NCI-H2029 treated with DMSO at 0.1 percent for 48 hours (cell line): ENCODE measurements around the gene ACVRL1.

Source experiments
- DNase-seq: peaks from one replicate; lab custom pipeline; 2025; lab: John Stamatoyannopoulos, UW

ACVRL1 gene

DNA sequence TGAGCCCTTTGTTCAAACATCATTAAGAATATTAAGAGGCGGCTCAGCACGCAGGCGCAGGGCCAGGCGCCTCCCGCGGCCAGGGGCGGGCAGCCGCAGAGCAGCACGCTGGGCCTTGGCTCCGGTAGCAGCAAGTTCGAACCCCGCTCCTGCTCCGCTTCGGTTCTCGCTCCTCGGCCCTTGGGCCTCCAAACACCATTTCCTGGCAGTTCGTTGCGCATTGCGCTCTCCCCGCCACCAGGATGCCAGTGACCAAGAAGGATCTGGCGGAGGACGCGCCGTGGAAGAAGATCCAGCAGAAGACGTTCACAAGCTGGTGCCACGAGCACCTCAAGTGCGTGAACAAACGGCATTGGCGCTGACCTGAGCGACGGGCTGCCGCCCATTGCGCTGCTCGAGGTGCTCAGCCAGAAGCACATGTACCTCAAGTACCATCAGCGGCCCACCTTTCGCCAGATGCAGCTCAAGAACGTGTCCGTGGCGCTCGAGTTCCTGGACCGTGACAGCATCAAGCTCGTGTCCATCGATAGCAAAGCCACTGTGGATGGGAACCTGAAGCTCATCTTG is 6.9 kb upstream of the ACVRL1 start:
- DNase-seq, result no peak

DNA sequence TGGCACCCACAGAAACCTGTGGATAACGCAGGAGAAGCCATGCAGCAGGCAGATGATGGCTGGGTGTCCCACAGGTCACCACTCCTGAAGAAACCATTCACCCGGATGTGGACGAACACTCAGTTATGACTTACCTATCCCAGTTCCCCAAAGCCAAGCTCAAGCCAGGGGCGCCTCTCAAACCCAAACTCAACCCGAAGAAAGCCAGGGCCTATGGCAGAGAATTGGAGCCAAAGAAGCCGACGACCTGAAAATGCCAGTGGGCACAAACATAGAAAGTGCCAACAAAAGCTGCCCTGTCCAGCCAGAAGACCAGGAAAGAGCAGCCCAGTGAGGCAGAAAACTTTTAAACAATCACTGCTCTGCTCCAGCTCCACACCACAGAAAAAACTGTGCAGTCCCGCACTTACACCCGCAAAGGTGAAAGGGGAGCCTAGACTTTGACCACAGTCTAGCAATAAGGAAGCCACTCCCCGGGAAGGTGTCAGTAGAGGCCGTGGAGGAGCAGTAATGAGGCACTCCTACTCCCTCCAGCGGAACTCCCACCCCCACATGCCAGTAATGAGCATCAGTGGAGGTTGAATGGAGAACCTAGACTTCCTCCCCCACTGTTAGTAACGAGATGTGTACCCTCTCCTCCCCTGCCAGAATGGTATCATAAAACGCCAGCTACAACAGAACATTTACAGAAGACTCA is 6.0 kb upstream of the ACVRL1 start:
- no peak for DNase-seq

DNA sequence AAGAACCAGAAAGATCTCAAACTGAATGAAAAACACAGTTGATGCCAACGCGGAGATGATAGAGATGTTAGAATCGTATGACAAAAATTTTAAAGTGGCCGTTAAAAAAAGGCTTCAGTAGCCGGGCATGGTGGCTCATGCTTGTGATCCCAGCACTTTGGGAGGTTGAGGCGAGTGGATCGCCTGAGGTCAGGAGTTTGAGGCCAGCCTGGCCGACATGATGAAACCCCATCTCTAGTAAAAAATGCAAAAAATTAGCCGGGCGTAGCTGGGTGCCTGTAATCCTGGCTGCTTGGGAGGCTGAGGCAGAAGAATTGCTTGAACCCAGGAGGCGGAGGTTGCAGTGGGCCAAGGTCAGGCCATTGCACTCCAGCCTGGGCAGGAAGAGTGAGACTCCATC is 5.4 kb upstream of the ACVRL1 start:
- DNase-seq, result no peak

DNA sequence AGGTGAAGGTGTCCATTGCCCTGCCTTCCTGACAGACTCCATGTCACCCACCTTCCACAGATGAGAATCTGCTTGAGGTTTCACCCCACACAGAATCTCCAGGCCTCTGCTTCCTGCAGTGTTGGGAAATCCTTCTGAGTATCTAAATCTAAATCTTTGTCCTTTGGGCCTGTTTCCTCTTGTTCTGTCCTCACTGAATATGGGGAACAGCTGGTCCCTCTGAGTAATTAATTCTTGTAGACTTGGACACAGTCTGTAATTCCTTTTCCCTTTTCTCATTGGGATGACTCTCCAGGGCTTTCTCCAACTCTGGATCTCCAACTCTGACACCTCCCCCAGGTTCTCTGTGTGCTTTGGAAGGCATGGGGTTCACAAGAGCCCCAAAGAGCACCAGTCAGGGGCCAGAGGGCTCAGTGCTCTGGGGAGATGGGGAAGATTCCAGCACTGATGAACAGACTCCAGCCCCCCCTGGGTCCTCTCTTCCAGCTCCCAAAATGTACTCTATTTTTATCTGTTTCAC is 2.3 kb upstream of the ACVRL1 start:
- DNase-seq, result no peak

DNA sequence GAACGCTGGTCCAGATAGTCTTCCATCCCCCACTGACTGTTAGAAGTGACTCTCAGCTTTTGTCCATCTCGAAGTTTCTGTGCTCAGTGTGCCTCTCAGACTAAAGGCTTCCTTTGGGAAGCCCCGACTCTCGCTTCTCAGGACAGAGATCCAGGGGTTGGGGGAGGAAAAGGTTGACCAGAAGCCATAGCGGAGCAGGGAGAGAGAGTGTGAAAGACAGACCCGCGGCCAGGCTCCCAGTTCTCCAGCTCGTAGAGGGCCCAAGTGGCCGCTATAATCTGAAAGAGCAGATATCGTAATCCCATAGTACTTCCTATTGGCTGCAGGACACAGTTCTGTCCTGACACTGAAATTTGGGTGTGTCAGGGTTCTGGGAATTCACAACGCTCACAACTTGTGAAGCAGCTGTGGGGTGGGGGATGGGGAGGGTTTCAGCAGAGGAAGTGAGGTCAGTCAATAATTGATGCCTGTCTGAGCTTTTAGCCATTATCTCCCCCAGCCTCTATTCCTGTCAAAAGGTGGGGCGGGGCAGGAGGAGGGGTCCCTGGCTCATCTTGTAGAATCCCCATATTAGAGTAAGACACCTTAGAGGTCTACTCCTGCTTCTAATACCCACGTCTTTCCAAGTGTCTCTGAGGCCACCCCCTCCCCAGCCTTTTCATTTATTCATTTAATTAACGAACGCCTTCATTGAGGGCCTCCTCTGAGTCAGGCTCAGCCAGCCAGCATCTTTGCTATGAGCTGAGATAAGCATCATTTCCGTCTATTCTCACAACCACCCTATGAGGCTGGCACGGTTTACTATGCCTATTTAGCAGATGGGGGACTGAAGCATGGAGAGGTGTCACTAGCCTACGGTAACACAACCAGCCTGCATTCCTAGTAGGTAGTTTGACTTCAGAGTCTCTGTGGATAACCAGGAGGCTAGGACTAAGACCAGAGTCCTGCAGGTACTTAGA is 1.6 kb upstream of the ACVRL1 start:
- DNase-seq, result no peak

DNA sequence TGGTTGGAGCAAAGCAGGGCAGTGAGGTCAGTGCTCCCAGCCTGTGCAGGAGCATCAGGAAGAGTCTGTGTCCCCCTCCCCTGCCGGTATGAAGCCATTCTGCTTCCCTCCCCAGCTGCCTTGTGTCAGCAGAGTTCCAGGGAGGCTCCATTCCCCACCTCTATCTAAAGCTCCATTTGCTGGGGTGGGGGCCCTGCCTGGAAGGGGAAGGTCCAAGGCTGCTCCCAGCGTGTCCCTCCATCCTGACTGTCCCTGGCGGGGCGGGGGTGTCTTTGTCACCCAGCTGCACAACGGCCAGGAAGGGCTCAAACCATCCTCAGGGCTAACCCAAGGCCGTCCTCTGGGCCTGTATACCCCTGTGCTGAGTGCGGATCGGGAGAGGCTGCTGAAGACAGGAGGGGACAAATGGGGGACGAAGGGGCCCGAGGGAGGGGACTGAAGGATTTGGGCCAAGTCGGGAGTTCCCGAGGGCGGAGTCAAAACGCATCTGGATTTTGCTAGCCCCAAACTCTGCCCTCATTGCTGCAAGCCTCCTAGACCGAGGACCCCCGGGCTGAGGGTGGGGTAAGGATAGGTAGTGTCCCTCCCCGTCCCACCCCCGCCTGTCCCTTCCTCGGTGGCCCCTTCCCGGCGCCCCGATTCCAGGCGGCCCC is 748 bp upstream of the ACVRL1 start:
- DNase-seq, result no peak

DNA sequence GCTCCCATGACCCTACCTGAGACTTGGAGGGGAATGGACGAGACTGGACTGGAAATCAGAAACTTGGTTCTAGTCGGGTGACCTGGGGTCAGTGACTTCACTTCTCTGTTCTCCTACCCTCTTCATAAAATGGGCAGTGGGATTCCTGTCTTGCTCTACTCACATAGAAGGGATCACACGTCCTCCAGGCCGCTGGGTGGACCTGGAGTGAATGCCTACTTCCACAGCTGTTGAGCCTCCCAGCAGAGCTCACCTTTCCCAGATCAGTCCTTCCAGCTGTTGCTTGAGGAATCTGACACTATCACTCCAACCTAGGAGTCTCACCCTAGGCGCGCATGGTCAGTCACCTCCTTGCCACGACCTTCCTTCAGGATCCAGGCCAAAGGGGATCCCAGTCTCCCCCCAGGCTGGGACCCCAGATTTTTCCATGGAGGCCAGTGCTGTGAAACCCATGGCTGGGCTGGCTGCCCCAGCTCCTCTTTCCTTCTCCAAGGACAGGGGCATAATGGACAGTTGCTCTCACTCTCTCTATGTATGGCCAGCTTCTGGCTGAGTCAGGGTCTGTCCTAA is 637 bp downstream of the ACVRL1 start:
- no peak for DNase-seq

DNA sequence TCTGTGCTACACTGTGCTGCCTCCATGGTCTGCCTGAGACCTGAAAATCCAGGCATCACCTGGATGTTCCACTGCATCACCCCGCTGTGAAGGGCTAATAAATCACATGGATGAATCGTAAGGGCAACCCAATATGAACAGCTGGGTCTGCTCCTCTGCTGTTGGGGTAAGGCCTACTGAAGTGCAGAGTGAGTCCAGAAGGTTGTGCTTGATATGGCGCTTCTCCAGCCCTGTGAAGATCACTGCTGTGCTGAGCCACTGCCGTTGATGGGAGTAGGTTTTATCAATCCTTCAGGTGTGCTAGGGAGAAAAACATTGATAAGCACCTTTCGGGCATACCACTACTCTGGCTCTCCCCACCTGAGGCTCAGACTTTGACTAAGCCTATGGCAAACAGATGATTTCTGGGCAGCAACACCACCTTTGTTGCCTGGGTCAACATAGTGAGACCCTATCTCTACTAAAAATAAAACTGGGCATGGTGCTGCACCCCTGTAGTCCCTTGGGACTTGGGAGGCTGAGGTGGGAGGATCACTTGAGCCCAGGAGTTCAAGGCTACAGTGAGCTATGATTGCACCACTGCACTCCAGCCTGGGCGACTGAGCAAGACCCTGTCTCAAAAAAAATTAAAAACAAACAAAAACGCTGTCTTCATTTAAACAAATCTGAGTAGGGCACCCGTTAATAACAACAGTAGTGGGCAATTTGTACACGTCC is 1.7 kb downstream of the ACVRL1 start:
- DNase-seq, result no peak

DNA sequence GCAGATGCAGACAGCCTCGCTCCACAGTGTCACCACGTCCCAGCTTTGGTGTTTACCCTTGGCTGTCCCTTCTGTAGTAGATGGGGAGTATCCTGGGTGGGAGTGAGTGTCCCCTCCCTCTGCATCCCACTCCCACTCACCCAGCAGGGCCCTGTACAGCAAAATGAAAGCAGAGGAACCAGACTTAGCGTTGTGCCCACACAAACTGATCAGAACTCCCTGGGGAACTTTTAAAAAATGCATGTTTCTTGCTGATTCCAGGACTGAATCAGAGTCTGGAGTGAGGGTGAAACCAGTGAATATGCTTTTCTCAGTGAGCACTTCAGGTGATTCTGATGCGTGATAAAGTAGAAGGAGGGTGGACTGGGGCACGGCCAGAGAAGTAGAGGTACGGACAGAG is 2.9 kb downstream of the ACVRL1 start:
- no peak for DNase-seq

DNA sequence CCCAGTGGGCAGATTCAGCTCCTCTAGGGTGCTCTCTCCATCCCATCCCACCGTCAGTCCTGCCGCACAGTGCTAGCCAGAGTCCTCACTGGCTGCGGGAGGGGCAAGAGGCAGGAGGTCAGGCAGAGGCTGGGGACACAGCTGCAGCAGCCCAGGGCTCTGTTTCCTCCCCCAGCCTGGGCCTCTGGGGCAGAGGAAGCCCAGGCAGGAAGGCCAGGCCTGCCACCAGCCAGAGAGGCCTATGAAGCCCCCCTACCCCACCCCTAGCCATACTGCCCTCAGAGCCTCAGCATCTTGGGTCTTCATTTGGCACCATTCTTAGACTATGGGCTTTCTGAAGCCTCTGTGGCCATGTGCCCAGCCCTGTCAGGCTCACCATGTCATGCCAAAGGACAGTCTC is 3.4 kb downstream of the ACVRL1 start:
- DNase-seq, result no peak

DNA sequence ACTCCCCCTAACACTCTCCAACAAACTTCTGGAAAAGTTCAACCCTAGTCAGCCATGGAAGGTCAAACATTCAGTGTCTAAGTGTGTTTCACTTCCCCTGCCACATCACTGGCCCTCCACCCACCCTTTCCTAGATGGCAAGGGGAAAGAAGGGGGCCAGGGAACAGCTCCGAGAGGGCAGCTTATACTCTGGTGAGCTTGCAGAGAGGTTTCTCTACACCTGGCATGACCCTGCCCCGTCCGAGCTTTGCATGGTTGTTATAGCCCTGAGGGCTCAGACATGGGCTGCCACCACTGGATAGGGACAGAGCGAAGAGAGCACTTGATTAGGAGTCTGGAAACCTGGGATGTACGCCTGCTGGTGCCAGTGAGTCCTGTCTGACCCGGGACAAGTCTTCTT is 4.0 kb downstream of the ACVRL1 start:
- no peak for DNase-seq

DNA sequence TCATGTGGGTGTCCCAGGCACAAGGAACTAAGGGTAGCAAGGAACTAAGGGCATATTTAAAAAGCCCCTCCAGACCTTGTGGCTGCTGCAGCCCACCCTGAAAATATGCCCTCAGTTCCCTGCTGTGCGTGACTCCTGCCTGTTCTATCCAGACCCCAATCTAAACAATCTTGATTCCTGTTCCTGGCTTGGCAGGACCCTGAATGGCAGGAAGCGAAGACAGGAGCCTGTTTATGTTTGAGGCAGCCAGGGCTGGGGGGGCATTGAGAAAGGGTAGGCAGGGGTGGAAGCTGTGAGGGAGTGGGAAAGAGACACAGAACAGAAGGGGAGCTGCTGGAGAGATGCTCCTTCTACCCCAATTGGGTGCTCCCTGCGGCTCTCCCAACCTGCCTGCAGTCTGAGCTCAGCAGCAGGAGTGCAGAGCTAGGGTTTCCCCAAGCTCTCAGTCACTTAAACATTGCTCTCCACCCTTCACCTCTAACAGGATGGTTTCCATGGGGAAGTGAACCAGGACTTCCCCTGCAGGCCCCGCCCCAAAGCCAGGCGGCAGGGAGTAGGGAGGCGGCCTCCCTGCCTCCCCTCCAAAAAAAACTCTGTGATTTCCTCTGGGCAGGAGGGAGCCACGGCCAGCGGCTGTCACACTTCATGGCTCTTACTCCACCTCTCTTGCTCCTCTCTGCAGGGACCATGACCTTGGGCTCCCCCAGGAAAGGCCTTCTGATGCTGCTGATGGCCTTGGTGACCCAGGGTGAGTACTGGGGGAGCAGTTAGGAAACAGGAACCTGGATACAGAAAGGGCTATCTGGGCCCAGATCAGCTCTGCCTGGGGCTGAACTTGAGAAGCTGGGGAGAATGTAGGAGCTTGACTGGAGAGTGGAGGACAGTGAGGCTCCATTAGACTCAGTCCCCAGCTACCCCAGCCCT is 4.7 kb downstream of the ACVRL1 start:
- no peak for DNase-seq

DNA sequence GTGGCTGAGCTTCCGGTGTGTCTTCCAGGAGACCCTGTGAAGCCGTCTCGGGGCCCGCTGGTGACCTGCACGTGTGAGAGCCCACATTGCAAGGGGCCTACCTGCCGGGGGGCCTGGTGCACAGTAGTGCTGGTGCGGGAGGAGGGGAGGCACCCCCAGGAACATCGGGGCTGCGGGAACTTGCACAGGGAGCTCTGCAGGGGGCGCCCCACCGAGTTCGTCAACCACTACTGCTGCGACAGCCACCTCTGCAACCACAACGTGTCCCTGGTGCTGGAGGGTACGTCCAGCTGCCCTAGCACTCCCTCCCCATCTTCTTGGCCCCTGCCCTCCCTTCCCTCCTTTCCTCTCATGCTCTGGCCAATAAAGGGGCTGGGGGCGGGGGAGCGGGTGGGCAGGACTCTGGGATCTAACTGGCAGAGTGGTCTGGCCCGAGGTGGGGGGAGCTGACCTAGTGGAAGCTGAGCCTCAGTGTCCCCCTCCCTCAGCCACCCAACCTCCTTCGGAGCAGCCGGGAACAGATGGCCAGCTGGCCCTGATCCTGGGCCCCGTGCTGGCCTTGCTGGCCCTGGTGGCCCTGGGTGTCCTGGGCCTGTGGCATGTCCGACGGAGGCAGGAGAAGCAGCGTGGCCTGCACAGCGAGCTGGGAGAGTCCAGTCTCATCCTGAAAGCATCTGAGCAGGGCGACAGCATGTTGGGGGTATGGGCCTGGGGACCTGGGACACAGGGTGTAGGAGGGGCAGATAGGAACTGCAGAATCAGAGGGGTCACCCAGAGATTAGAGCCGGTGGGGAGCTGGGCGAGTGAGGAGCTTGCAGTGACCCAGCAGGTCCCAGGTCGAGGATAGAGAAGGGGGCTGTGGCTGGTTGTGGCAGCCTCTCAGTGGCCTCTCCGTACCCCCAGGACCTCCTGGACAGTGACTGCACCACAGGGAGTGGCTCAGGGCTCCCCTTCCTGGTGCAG is 6.0 kb downstream of the ACVRL1 start:
- DNase-seq, result no peak

DNA sequence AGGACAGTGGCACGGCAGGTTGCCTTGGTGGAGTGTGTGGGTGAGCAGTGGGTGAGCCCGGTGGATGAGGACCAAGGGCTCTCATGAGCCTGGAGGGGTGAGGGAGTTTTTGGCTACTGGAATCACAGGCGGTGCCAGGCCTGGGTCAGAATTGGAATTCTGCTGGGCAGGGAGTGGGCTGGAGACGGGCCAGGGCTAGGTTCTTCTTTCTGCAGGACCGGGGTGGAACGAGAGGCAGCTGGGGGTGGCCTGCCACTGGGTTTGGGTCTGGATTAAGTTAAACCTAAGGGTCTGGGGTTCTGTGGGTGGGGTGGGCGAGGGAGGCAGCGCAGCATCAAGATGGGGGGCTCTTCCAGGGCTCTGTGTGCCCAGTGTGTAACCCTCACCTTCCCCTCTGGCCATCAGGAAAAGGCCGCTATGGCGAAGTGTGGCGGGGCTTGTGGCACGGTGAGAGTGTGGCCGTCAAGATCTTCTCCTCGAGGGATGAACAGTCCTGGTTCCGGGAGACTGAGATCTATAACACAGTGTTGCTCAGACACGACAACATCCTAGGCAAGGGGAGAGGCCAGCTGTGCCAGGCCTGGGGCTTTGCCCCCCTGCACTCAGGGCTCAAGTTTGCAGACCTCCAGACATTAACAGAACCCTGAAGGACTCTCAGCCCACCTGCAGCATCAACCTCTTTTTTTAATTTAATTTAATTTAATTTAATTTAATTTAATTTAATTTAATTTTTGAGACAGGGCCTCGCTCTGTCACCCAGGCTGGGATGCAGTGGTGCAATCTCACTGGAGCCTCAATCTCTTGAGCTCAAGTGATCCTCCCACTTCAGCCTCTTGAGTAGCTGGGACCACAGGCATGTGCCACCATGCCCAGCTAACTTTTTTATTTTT is 7.0 kb downstream of the ACVRL1 start:
- DNase-seq, result no peak

DNA sequence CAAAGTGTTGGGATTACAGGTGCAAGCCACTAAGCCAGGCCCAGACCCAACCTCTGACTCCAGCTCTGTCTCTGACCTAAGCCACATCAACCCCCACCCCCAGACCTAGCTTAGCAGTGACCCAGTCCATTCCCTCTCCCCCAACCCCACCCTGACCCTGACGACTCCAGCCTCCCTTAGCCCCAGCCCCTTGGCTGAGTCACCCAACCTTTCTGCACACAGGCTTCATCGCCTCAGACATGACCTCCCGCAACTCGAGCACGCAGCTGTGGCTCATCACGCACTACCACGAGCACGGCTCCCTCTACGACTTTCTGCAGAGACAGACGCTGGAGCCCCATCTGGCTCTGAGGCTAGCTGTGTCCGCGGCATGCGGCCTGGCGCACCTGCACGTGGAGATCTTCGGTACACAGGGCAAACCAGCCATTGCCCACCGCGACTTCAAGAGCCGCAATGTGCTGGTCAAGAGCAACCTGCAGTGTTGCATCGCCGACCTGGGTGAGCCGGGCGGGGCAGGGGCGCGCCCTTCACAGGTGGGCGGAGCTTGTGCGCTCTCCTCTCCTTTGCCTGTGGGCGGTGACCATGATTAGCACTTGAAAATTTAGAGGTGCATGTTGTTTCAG is 7.8 kb downstream of the ACVRL1 start:
- no peak for DNase-seq

DNA sequence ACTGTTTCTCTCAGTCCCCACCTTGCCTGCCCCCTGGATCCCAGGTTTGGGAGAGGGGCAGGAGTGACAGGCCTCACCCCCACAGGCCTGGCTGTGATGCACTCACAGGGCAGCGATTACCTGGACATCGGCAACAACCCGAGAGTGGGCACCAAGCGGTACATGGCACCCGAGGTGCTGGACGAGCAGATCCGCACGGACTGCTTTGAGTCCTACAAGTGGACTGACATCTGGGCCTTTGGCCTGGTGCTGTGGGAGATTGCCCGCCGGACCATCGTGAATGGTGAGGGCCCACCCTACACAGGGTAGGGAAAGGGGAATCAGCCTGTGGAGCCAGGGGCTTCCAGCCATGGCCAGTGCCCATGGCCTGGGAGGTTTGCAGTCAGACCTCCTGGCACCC is 8.6 kb downstream of the ACVRL1 start:
- no peak for DNase-seq

DNA sequence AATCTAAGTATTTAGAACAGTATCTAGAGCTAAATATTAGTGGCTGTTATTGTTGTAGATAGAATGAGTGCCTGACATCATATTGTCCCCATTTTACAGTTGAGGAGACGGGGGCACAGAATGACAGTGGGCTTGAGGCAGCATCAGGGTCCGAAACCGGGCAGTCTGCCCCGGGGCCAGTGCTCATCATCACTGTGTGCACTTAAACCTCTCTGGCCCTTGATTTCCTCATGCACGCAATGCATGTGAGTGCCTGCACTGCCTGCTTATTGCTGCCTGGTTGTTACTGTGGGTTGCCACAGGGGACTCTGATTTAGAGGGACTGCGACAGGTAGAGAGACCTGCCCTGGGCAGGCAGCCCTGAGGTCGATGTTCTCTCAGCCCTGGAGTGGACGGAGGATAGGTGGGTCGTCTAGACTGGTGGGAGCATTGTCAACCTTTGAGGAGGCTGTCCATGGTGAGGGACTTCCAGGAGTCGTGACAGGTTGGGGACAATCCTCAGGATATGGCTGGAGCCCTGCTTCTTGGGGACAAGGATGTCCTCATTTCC is 9.8 kb downstream of the ACVRL1 start:
- no peak for DNase-seq
